ENCODE data around the gene GPC6. TPM values are rescaled to one million over a fixed set of nuclear protein-coding genes. Genes with fewer than 3 reads are reported as not detected.

Gene GPC6
- polyA plus RNA-seq, 1 donor, result 26.7 TPM

DNA sequence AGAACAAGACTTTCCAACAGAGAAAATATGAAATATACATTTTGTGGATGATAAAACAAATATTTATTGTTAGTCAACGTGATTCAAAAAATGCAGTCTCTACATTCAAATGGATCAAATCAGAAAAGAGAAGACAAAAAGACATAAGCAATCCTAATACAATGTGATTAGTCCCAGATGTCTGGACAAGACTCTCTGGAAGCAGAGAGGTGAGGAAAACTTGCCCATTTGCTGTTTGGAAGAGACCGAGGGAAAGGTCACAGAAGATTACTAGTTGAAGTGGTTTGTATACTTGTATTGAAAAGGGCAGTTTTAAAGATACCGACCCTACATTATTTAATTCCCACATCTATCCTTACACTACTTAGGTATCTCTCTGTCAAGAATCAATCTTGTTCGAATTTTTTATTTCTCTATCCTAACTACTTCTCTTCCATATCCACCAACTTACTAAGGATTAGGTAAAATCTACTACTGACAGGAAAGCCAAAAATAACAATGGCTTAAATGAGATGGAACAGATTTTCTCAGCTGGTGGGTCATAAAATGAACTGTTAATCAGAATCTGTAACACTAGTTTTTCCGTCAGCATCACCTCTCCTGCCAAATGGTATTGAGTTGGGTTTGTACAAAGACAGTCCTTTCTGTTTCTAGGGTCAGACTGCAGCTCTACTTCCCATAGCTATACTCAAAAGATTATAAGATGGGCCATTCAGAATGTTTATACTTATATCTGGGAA lies 755.7 kb downstream of the GPC6 start:
- no peaks in the 10 kb centered on the region for H3K27me3 ChIP-seq (ENCODE audit: control insufficient read depth, insufficient read depth, low read length)
- no peaks in the 10 kb centered on the region for H3K4me1 ChIP-seq (ENCODE audit: control insufficient read depth, insufficient read depth, low read length)
- no peaks in the 10 kb centered on the region for H3K9me3 ChIP-seq (ENCODE audit: control insufficient read depth, low read depth, low read length)
- DNase-seq, result no peak
- WGBS (ENCODE audit: insufficient coverage, low lambda C conversion rate), result 90% methylated on average over 2 of the region's 5 CpGs
- H3K27ac ChIP-seq (ENCODE audit: low read length), result no peak overlapping the region
- H3K36me3 ChIP-seq (ENCODE audit: control insufficient read depth, insufficient read depth, low read length), result no peaks in the 10 kb centered on the region
- no peak overlapping the region for H3K4me3 ChIP-seq (ENCODE audit: low read length)

DNA sequence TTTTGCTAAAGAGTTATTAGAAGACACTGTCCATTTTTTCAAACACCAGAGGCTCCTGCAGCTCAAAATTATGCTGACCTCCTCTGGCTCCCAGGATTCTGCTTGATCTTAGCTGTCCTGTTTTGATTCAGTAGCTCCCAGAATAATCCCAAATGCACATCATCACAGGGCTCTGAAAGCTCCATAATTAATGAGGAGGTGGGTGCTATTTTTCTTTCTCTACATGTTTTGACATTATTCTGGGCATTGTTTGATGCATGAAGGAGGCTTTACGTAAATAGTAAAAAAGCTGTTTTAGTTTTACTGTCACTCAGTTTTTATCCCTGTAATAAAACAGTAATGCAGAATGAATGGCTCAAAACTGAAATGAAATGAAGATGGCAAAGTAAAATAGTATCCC lies 757.4 kb downstream of the GPC6 start:
- Histone ChIP-seq H3K27ac (ENCODE audit: low read length) (no peak overlapping the region), H3K4me3 (ENCODE audit: low read length) (no peak overlapping the region), H3K4me1 (ENCODE audit: control insufficient read depth, insufficient read depth, low read length) (no peaks in the 10 kb centered on the region), H3K36me3 (ENCODE audit: control insufficient read depth, insufficient read depth, low read length) (no peaks in the 10 kb centered on the region), H3K27me3 (ENCODE audit: control insufficient read depth, insufficient read depth, low read length) (no peaks in the 10 kb centered on the region), H3K9me3 (ENCODE audit: control insufficient read depth, low read depth, low read length) (no peaks in the 10 kb centered on the region)
- 60% methylated on average over 1 of the region's 1 CpG for WGBS (ENCODE audit: insufficient coverage, low lambda C conversion rate)
- no peak for DNase-seq

DNA sequence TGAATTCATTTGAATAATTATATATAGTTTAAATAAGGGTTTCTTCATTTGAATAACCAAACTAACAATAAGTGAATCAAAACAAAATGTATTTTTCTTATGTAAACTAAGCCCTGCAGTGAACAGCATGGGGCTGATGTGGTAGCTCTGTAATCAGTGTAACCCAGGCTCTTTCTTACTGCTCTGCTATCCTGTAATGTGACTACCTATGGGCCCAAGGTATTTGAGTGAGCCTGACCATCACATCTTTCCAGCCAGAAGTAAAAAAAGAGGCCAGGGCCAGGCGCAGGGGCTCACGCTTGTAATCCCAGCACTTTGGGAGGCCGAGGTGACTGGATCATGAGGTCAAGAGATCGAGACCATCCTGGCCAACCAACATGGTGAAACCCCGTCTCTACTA lies 758.3 kb downstream of the GPC6 start:
- Histone ChIP-seq H3K36me3 (ENCODE audit: control insufficient read depth, insufficient read depth, low read length) (no peaks in the 10 kb centered on the region), H3K4me1 (ENCODE audit: control insufficient read depth, insufficient read depth, low read length) (no peaks in the 10 kb centered on the region), H3K9me3 (ENCODE audit: control insufficient read depth, low read depth, low read length) (no peaks in the 10 kb centered on the region), H3K4me3 (ENCODE audit: low read length) (no peak overlapping the region), H3K27ac (ENCODE audit: low read length) (no peak overlapping the region), H3K27me3 (ENCODE audit: control insufficient read depth, insufficient read depth, low read length) (no peaks in the 10 kb centered on the region)
- no peak for DNase-seq
- WGBS (ENCODE audit: insufficient coverage, low lambda C conversion rate), result no CpG with 5 or more reads among the region's 5 CpGs

DNA sequence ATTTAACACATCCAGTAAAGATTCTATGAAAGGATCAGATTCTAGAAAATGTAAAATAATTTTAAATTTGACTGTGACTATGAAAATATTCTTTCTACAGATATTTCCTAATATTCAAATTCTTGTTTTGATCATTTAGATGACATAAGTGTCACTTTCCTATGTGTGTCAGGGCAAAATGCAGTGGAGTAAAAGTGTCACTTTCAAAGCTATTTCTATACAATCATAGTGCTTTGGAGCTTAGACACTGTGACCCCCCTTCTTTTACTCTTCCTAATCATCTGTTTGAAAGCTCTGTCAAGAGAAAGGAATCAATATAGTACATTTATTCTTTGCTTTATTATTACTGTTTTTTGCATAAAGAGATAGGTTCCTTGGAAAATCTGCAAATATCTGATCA lies 760.9 kb downstream of the GPC6 start:
- H3K27me3 ChIP-seq (ENCODE audit: control insufficient read depth, insufficient read depth, low read length), result no peaks in the 10 kb centered on the region
- H3K27ac ChIP-seq (ENCODE audit: low read length), result no peak overlapping the region
- no peaks in the 10 kb centered on the region for H3K4me1 ChIP-seq (ENCODE audit: control insufficient read depth, insufficient read depth, low read length)
- H3K36me3 ChIP-seq (ENCODE audit: control insufficient read depth, insufficient read depth, low read length), result no peaks in the 10 kb centered on the region
- H3K9me3 ChIP-seq (ENCODE audit: control insufficient read depth, low read depth, low read length), result no peaks in the 10 kb centered on the region
- no peak for DNase-seq
- H3K4me3 ChIP-seq (ENCODE audit: low read length), result no peak overlapping the region

DNA sequence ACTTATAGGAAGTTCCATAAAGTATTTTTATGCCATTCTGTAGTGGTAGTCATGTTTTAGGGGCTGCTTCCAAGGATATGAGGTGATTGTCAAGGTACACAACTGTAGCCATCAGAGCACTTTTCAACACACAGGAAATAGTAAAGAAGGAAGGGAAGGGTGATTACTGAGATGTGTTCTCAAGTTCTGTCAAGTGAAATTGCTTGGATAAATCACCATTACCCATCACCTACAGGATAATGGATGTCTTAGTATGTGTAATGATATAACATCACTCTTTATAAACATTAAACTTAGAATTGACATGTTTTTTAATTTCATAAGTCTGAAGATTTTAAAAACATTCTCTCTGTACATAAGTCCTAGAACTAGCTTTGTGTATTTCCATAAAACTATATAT lies 765.0 kb downstream of the GPC6 start:
- Histone ChIP-seq H3K27me3 (ENCODE audit: control insufficient read depth, insufficient read depth, low read length) (no peaks in the 10 kb centered on the region), H3K4me3 (ENCODE audit: low read length) (no peak overlapping the region)

DNA sequence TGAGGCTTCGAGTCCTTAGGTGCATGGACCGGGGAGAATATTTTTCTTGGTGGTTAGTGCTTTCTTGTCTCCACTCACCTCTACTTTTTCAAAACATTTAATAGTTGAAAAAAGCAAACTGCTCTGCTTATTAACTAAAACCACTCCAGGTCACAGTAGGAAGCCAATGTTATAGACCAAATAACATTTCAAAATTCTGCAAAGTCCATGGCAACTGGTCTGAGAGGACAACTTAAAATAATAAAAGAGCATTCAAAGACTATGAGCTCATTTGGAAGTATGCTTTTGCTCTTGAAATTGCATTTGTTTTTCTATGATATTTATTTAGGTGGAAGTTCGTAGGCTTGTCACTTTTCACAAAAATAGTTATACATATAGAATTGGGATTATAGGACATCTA lies 769.9 kb downstream of the GPC6 start:
- 83% methylated on average over 1 of the region's 3 CpGs for WGBS (ENCODE audit: insufficient coverage, low lambda C conversion rate)
- no peak overlapping the region for H3K4me3 ChIP-seq (ENCODE audit: low read length)

More for the DNA sequence above, 765.0 kb downstream of the GPC6 start:
- no peak for DNase-seq
- Histone ChIP-seq H3K27ac (ENCODE audit: low read length) (no peak overlapping the region), H3K36me3 (ENCODE audit: control insufficient read depth, insufficient read depth, low read length) (no peaks in the 10 kb centered on the region), H3K4me1 (ENCODE audit: control insufficient read depth, insufficient read depth, low read length) (no peaks in the 10 kb centered on the region), H3K9me3 (ENCODE audit: control insufficient read depth, low read depth, low read length) (no peaks in the 10 kb centered on the region)

DNA sequence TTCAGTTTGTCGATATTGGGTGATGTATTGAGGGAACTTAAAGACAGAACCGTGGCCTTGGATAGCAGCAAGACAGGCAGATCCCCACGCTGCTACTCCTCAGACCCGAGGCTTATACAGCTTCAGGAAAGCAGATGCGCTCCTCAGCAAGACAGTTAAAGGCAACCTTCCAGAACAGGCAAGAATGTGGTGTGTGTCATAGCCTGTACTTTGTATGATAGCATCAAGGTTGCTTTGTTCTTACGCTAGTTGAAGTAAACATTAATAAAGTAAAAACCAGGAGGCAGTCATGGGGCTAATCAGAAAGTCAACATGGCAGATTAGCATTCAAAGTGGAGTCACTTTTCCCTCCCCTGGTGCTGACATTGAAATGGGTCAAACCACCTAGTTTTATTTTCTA lies 779.7 kb downstream of the GPC6 start:
- no peaks in the 10 kb centered on the region for H3K9me3 ChIP-seq (ENCODE audit: control insufficient read depth, low read depth, low read length)
- no peak for DNase-seq
- H3K36me3 ChIP-seq (ENCODE audit: control insufficient read depth, insufficient read depth, low read length), result no peaks in the 10 kb centered on the region
- H3K4me3 ChIP-seq (ENCODE audit: low read length), result no peak overlapping the region
- 50% methylated on average over 1 of the region's 6 CpGs for WGBS (ENCODE audit: insufficient coverage, low lambda C conversion rate)
- H3K4me1 ChIP-seq (ENCODE audit: control insufficient read depth, insufficient read depth, low read length), result no peaks in the 10 kb centered on the region
- H3K27ac ChIP-seq (ENCODE audit: low read length), result no peak overlapping the region
- H3K27me3 ChIP-seq (ENCODE audit: control insufficient read depth, insufficient read depth, low read length), result no peaks in the 10 kb centered on the region

More for the DNA sequence above, 769.9 kb downstream of the GPC6 start:
- no peaks in the 10 kb centered on the region for H3K9me3 ChIP-seq (ENCODE audit: control insufficient read depth, low read depth, low read length)
- H3K36me3 ChIP-seq (ENCODE audit: control insufficient read depth, insufficient read depth, low read length), result no peaks in the 10 kb centered on the region
- H3K27me3 ChIP-seq (ENCODE audit: control insufficient read depth, insufficient read depth, low read length), result no peaks in the 10 kb centered on the region
- DNase-seq, result no peak
- H3K27ac ChIP-seq (ENCODE audit: low read length), result no peak overlapping the region
- no peaks in the 10 kb centered on the region for H3K4me1 ChIP-seq (ENCODE audit: control insufficient read depth, insufficient read depth, low read length)

DNA sequence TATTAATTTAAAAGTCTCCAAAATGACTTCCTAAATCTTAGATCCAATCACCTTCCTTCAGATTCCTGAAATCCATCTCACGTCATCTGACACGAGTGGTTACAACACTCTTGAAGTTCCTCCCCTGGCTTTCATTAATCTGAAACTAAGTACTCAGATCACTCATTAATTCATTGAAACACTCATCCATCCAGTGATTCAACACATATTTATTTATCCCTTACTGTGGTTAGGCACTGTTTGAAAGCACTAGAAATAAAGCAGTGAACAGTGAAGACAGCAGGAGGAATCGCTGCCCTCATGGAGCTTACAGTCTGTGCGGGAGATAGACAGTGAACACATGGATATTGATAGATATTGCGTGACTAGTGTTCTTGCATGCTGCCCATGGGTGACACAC lies 780.5 kb downstream of the GPC6 start:
- Histone ChIP-seq H3K4me1 (ENCODE audit: control insufficient read depth, insufficient read depth, low read length) (no peaks in the 10 kb centered on the region), H3K9me3 (ENCODE audit: control insufficient read depth, low read depth, low read length) (no peaks in the 10 kb centered on the region), H3K27ac (ENCODE audit: low read length) (no peak overlapping the region), H3K27me3 (ENCODE audit: control insufficient read depth, insufficient read depth, low read length) (no peaks in the 10 kb centered on the region), H3K36me3 (ENCODE audit: control insufficient read depth, insufficient read depth, low read length) (no peaks in the 10 kb centered on the region), H3K4me3 (ENCODE audit: low read length) (no peak overlapping the region)
- no peak for DNase-seq
- 100% methylated on average over 2 of the region's 5 CpGs for WGBS (ENCODE audit: insufficient coverage, low lambda C conversion rate)

DNA sequence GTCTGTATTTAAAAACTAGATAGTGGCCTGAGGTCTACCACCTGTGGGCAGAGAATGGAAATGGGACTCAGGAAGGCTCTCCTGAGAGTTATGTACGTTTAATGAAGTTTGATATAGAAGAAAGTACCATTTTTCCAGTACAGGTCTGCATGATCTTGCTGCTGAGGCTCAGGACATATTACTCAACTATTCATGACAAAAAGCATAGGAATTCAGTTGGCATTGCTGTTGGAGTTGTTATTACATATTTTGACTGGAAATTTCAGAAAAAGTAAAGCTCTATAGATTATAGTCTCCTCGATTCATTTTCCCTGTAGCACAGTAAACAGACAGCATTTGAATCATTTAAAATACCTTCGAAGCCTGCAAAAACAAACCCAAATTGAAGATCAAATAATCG lies 783.1 kb downstream of the GPC6 start:
- H3K27ac ChIP-seq (ENCODE audit: low read length), result no peak overlapping the region
- H3K4me1 ChIP-seq (ENCODE audit: control insufficient read depth, insufficient read depth, low read length), result no peaks in the 10 kb centered on the region
- no peak for DNase-seq
- no peaks in the 10 kb centered on the region for H3K36me3 ChIP-seq (ENCODE audit: control insufficient read depth, insufficient read depth, low read length)
- H3K4me3 ChIP-seq (ENCODE audit: low read length), result no peak overlapping the region
- WGBS (ENCODE audit: insufficient coverage, low lambda C conversion rate), result 100% methylated on average over 2 of the region's 4 CpGs
- H3K27me3 ChIP-seq (ENCODE audit: control insufficient read depth, insufficient read depth, low read length), result no peaks in the 10 kb centered on the region
- no peaks in the 10 kb centered on the region for H3K9me3 ChIP-seq (ENCODE audit: control insufficient read depth, low read depth, low read length)

DNA sequence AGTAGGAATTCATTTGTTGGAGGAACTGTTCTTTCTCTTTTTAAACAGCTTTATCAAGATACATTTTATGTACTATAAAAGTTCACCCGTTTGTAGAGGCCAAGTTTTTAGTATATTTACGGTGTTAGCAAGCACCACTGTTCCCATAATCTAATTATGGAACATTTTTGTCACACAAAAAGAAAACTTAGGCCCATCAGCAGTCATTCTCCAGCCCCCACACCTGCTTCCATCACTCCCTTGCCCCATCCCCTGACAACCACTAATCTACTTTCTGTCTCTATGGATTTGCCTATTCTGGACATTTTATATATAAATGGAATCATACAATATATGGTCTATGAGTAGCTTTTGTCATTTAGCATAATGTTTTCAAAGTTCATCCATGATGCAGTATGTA lies 787.9 kb downstream of the GPC6 start:
- Histone ChIP-seq H3K4me1 (ENCODE audit: control insufficient read depth, insufficient read depth, low read length) (no peaks in the 10 kb centered on the region), H3K27ac (ENCODE audit: low read length) (no peak overlapping the region), H3K36me3 (ENCODE audit: control insufficient read depth, insufficient read depth, low read length) (no peaks in the 10 kb centered on the region), H3K4me3 (ENCODE audit: low read length) (no peak overlapping the region), H3K9me3 (ENCODE audit: control insufficient read depth, low read depth, low read length) (no peaks in the 10 kb centered on the region), H3K27me3 (ENCODE audit: control insufficient read depth, insufficient read depth, low read length) (no peaks in the 10 kb centered on the region)
- WGBS (ENCODE audit: insufficient coverage, low lambda C conversion rate), result 67% methylated on average over 1 of the region's 2 CpGs
- DNase-seq, result no peak

DNA sequence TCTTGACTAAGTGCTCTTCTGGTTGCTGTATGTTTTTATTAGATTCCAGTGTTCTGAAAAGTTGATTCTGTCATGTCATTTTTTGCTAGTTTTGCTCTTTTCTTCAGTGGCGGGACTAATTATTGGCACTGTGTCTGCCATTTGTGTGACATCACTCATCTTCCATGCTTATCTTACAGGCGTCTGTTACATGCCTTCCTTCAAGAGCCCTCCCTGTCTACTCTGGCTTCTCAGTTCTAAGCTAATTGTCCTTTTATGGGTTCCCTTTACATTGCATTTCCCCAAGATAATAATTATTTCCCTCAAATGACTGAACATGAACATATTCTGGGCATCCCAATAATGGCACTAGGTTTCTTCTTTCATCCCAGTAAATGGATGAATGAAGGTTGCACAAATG lies 793.8 kb downstream of the GPC6 start:
- Histone ChIP-seq H3K9me3 (ENCODE audit: control insufficient read depth, low read depth, low read length) (no peaks in the 10 kb centered on the region), H3K4me3 (ENCODE audit: low read length) (no peak overlapping the region), H3K27me3 (ENCODE audit: control insufficient read depth, insufficient read depth, low read length) (no peaks in the 10 kb centered on the region), H3K36me3 (ENCODE audit: control insufficient read depth, insufficient read depth, low read length) (no peaks in the 10 kb centered on the region), H3K4me1 (ENCODE audit: control insufficient read depth, insufficient read depth, low read length) (no peaks in the 10 kb centered on the region), H3K27ac (ENCODE audit: low read length) (no peak overlapping the region)
- DNase-seq, result no peak
- no CpG with 5 or more reads among the region's 2 CpGs for WGBS (ENCODE audit: insufficient coverage, low lambda C conversion rate)
